ENCODE data around the gene SNX9.

SNX9 gene

GRCh38 chr6:157806131-157806855 is 16.8 kb upstream of the SNX9 start:
- DNase-seq (ENCODE audit: extremely low read depth, insufficient read length): no peak
- Histone ChIP-seq H3K4me3 (replicated peaks; ENCODE audit: low read depth, low read length) (no peak overlapping the region), H3K27me3 (replicated peaks; ENCODE audit: control insufficient read depth, insufficient read depth, low read length) (no peaks in the 10 kb centered on the region), H3K36me3 (ENCODE audit: control insufficient read depth, insufficient read depth, low read length) (no peaks in the 10 kb centered on the region)
- TF ChIP-seq CTCF (IDR thresholded peaks at IDR 0.05; ENCODE audit: insufficient read depth, low read length, poor library complexity, severe bottlenecking): no peak

DNA sequence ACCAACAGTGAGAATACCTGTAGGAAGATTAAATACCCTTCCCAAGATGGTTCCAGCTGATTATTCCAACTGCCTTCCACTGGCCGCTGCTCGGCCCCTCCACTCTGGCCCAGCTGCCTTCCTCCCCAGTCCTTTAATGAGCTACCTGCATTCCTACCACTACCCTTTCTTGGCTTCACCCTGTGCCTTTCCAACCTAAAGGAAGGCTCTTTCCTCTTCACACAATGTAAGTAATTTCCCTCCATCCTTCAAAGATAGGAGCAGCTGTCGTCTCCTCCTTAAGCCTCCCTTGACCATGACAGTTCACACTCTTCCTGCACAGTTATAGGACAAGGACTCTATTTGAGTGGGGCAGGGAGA is 16.2 kb upstream of the SNX9 start:
- Histone ChIP-seq H3K27me3 (replicated peaks; ENCODE audit: control insufficient read depth, insufficient read depth, low read length) (no peaks in the 10 kb centered on the region), H3K4me3 (replicated peaks; ENCODE audit: low read depth, low read length) (no peak overlapping the region), H3K36me3 (ENCODE audit: control insufficient read depth, insufficient read depth, low read length) (no peaks in the 10 kb centered on the region)
- DNase-seq (ENCODE audit: extremely low read depth, insufficient read length): no peak
- TF ChIP-seq CTCF (IDR thresholded peaks at IDR 0.05; ENCODE audit: insufficient read depth, low read length, poor library complexity, severe bottlenecking): no peak

DNA sequence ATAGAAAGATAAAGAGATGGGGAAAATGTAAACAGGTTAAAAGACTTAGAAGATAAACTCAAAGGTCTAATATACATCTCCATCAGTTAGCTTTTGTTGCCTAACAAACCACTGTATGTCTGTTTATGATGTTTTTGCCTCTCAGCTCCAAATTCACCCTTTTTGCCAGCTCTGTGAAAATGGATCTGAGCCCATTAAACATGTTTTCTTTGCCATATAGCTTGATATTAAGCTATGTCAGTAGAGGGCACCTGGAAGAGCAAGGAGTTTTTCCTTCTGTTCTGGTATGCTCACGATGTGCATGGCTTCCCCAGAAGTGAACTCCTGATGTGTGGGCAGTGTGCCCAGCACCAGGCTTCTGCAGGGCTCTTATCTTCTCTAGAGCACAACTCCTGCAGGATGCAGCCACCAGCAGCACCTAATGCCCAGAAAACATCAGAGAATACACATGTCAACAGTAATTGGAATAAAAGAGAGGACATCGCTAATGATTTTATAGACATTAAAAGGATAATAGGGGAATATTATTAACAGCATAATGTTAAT is 14.6 kb upstream of the SNX9 start:
- Histone ChIP-seq H3K4me3 (replicated peaks; ENCODE audit: low read depth, low read length) (no peak overlapping the region), H3K36me3 (ENCODE audit: control insufficient read depth, insufficient read depth, low read length) (no peaks in the 10 kb centered on the region), H3K27me3 (replicated peaks; ENCODE audit: control insufficient read depth, insufficient read depth, low read length) (no peaks in the 10 kb centered on the region)
- DNase-seq (ENCODE audit: extremely low read depth, insufficient read length): no peak
- no peak for TF ChIP-seq CTCF (IDR thresholded peaks at IDR 0.05; ENCODE audit: insufficient read depth, low read length, poor library complexity, severe bottlenecking)

- no peaks in the 10 kb centered on the region for H3K36me3 ChIP-seq (ENCODE audit: control insufficient read depth, insufficient read depth, low read length)
- no peaks in the 10 kb centered on the region for H3K27me3 ChIP-seq (replicated peaks; ENCODE audit: control insufficient read depth, insufficient read depth, low read length)
- no peak for TF ChIP-seq CTCF (IDR thresholded peaks at IDR 0.05; ENCODE audit: insufficient read depth, low read length, poor library complexity, severe bottlenecking)
- no peak overlapping the region for H3K4me3 ChIP-seq (replicated peaks; ENCODE audit: low read depth, low read length)
- DNase-seq (ENCODE audit: extremely low read depth, insufficient read length): no peak
These were observed 13.4 kb upstream of the SNX9 start for GRCh38 chr6:157809613-157810012.

DNA sequence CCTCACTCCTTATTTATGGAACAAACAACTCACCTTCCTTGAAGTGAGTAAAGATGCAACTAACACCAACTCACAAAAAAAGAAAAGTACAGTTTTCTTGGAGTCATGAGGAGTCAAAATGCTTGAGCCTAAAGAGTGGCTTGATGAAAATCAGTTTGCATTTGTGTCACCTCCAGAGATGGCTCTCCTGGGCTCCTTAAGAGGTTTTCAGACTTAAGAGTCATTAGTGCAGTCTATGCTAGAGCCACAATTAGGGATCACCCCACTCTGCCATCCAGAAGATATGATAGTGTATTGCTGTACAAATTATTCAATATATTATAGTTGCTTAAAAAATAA is 11.9 kb upstream of the SNX9 start:
- H3K27me3 ChIP-seq (replicated peaks; ENCODE audit: control insufficient read depth, insufficient read depth, low read length): no peaks in the 10 kb centered on the region
- no peak for DNase-seq (ENCODE audit: extremely low read depth, insufficient read length)
- H3K4me3 ChIP-seq (replicated peaks; ENCODE audit: low read depth, low read length): no peak overlapping the region
- no peak for TF ChIP-seq CTCF (IDR thresholded peaks at IDR 0.05; ENCODE audit: insufficient read depth, low read length, poor library complexity, severe bottlenecking)
- H3K36me3 ChIP-seq (ENCODE audit: control insufficient read depth, insufficient read depth, low read length): no peaks in the 10 kb centered on the region
